Mesenchymal stem cell (in vitro differentiated cells and primary cell): Measurements from ENCODE around the gene TIAM1.

ENCODE experiments used
- DNase-seq: peaks from one replicate; pipeline ENCODE4 v3.0.0-alpha.2; 2013
- H2AFZ ChIP-seq: one replicate; pipeline ENCODE4 v1.6.1; 2013; ENCODE audit warnings: low read depth, mild to moderate bottlenecking, control low read depth, inconsistent platforms, low read length, moderate library complexity
- H2AK5ac ChIP-seq: 2 replicates; pipeline ENCODE4 v1.6.1; 2013; ENCODE audit warnings: low read length, moderate library complexity, mild to moderate bottlenecking, inconsistent platforms; ENCODE audit not compliant: severe bottlenecking
- H2BK120ac ChIP-seq: one replicate; pipeline ENCODE4 v1.6.1; 2013; ENCODE audit warnings: low read depth, mild to moderate bottlenecking, inconsistent platforms, low read length, moderate library complexity
- H2BK12ac ChIP-seq, 2 experiments: one replicate each; pipeline ENCODE4 v1.6.1; 2013; ENCODE audit warnings: inconsistent platforms in 2 of 2, low read length in 2 of 2, mild to moderate bottlenecking in 2 of 2, moderate library complexity in 2 of 2, control low read depth in 1 of 2
- H2BK15ac ChIP-seq: one replicate; pipeline ENCODE4 v1.6.1; 2013; ENCODE audit warnings: mild to moderate bottlenecking, low read depth, inconsistent platforms; ENCODE audit not compliant: poor library complexity, severe bottlenecking
- H2BK5ac ChIP-seq: 2 replicates; pipeline ENCODE4 v1.6.1; 2013; ENCODE audit warnings: low read depth, mild to moderate bottlenecking, low read length, control low read depth, inconsistent platforms; ENCODE audit not compliant: poor library complexity, severe bottlenecking
- H3K14ac ChIP-seq, 2 experiments: one replicate each; pipeline ENCODE4 v1.6.1; 2013; ENCODE audit warnings: inconsistent platforms in 2 of 2, low read length in 2 of 2, control low read depth in 1 of 2, mild to moderate bottlenecking in 1 of 2, moderate library complexity in 1 of 2
- H3K18ac ChIP-seq, 2 experiments: one replicate each; pipeline ENCODE4 v1.6.1; 2013; ENCODE audit warnings: inconsistent platforms in 2 of 2, low read length in 2 of 2, control low read depth in 1 of 2, low read depth in 1 of 2, mild to moderate bottlenecking in 1 of 2
- H3K23ac ChIP-seq, 2 experiments: one replicate each; pipeline ENCODE4 v1.6.1; 2013; ENCODE audit warnings: inconsistent platforms in 2 of 2, low read length in 2 of 2, mild to moderate bottlenecking in 2 of 2, moderate library complexity in 2 of 2, control low read depth in 1 of 2
- H3K27ac ChIP-seq: 2 replicates; pipeline ENCODE4 v1.5.1; 2013; ENCODE audit warnings: mild to moderate bottlenecking, moderate library complexity, low read length, control low read depth, inconsistent platforms; ENCODE audit not compliant: poor library complexity, severe bottlenecking
- H3K27me3 ChIP-seq, 2 experiments: 2 replicates each; pipeline versions ENCODE4 v1.6.1 to v1.7.0; 2013; ENCODE audit warnings: low read length in 2 of 2, mild to moderate bottlenecking in 2 of 2, moderate library complexity in 2 of 2, control low read depth in 1 of 2, inconsistent platforms in 1 of 2; ENCODE audit not compliant: control insufficient read depth in 1 of 2, insufficient read depth in 1 of 2
- H3K36me3 ChIP-seq, 2 experiments: 2 replicates each; pipeline versions ENCODE4 v1.6.1 to v1.7.0; 2013; ENCODE audit warnings: low read length in 2 of 2, control low read depth in 1 of 2, inconsistent platforms in 1 of 2, low read depth in 1 of 2, mild to moderate bottlenecking in 1 of 2; ENCODE audit not compliant: insufficient read depth in 2 of 2, control insufficient read depth in 1 of 2
- H3K4ac ChIP-seq, 2 experiments: one replicate each; pipeline ENCODE4 v1.6.1; 2013; ENCODE audit warnings: inconsistent platforms in 2 of 2, low read length in 2 of 2, mild to moderate bottlenecking in 2 of 2, moderate library complexity in 2 of 2, control low read depth in 1 of 2, low read depth in 1 of 2
- H3K4me1 ChIP-seq: 2 replicates; pipeline ENCODE4 v1.6.1; 2013; ENCODE audit warnings: low read depth, low read length, control low read depth; ENCODE audit not compliant: control insufficient read depth, insufficient read depth
- H3K4me2 ChIP-seq: 2 replicates; pipeline ENCODE4 v1.6.1; 2013; ENCODE audit warnings: low read length, mild to moderate bottlenecking, inconsistent platforms; ENCODE audit not compliant: poor library complexity, severe bottlenecking
- H3K4me3 ChIP-seq, 2 experiments: 2 replicates each; pipeline versions ENCODE4 v1.5.1 to v1.7.0; 2013; ENCODE audit warnings: low read length in 2 of 2, mild to moderate bottlenecking in 2 of 2, control low read depth in 1 of 2, low read depth in 1 of 2; ENCODE audit not compliant: insufficient read depth in 1 of 2
- H3K79me1 ChIP-seq: replicated peaks from 2 replicates; pipeline ENCODE4 v1.6.1; 2013; ENCODE audit warnings: mild to moderate bottlenecking, control low read depth, low read length, inconsistent platforms; ENCODE audit not compliant: poor library complexity, severe bottlenecking
- H3K9ac ChIP-seq: 2 replicates; pipeline ENCODE4 v1.7.0; 2013; ENCODE audit warnings: mild to moderate bottlenecking, low read length, moderate library complexity
- H3K9me3 ChIP-seq: 2 replicates; pipeline ENCODE4 v1.7.0; 2013; ENCODE audit warnings: mild to moderate bottlenecking, low read length; ENCODE audit not compliant: control insufficient read depth
- H4K8ac ChIP-seq: one replicate; pipeline ENCODE4 v1.6.1; 2013; ENCODE audit warnings: inconsistent platforms, mild to moderate bottlenecking, low read length, moderate library complexity
- H4K91ac ChIP-seq: one replicate; pipeline ENCODE4 v1.6.1; 2013; ENCODE audit warnings: mild to moderate bottlenecking, low read length, inconsistent platforms
- WGBS: methylation state at CpG from one replicate; pipeline ENCODE4 v1.1.7; 2013; ENCODE audit warnings: mixed read lengths; 5-methylcytosine and 5-hydroxymethylcytosine counted together

The TIAM1 gene

GRCh38 chr21:31255896-31256295 lies 88.2 kb downstream of the TIAM1 start:
- no peaks in the 10 kb centered on the region for H3K9me3 ChIP-seq
- DNase-seq = no peak
- H4K8ac ChIP-seq = no peak overlapping the region
- H2AFZ ChIP-seq = no peak overlapping the region
- peaks cover 7% of the 10 kb centered on the region in 2 experiments for H3K36me3 ChIP-seq
- H3K4me2 ChIP-seq = no peak overlapping the region
- no peak overlapping the region for H3K23ac ChIP-seq
- no peak overlapping the region for H2AK5ac ChIP-seq
- H2BK120ac ChIP-seq = no peak overlapping the region
- no peak overlapping the region for H4K91ac ChIP-seq
- no peak overlapping the region for H3K9ac ChIP-seq
- no peak overlapping the region for H3K27ac ChIP-seq
- H3K14ac ChIP-seq = no peak overlapping the region
- 93% methylated on average over 2 of the region's 2 CpGs for WGBS
- no peak overlapping the region for H3K4me3 ChIP-seq
- no peak overlapping the region for H2BK12ac ChIP-seq
- H3K18ac ChIP-seq = no peak overlapping the region
- no peak overlapping the region for H3K4ac ChIP-seq
- H2BK5ac ChIP-seq = no peak overlapping the region
- H3K27me3 ChIP-seq = no peaks in the 10 kb centered on the region
- no peaks in the 10 kb centered on the region for H3K4me1 ChIP-seq
- no peak overlapping the region for H2BK15ac ChIP-seq
- H3K79me1 ChIP-seq = peaks cover 9% of the 10 kb centered on the region

- H3K27me3 ChIP-seq = no peaks in the 10 kb centered on the region
- H3K9me3 ChIP-seq = no peaks in the 10 kb centered on the region
- no peaks in the 10 kb centered on the region for H3K4me1 ChIP-seq
- H2BK120ac ChIP-seq = no peak overlapping the region
- 91% methylated on average over 4 of the region's 4 CpGs for WGBS
- no peak overlapping the region for H2BK12ac ChIP-seq
- no peak overlapping the region for H3K9ac ChIP-seq
- no peak overlapping the region for H2BK5ac ChIP-seq
- no peak overlapping the region for H3K4me3 ChIP-seq
- no peak overlapping the region for H2AFZ ChIP-seq
- H2AK5ac ChIP-seq = no peak overlapping the region
- H3K14ac ChIP-seq = no peak overlapping the region
- H3K36me3 ChIP-seq = peaks cover 7 to 14% of the 10 kb centered on the region in 2 experiments
- no peak overlapping the region for H3K23ac ChIP-seq
- H2BK15ac ChIP-seq = no peak overlapping the region
- no peak overlapping the region for H4K8ac ChIP-seq
- H4K91ac ChIP-seq = no peak overlapping the region
- no peak for DNase-seq
- no peak overlapping the region for H3K4me2 ChIP-seq
- no peak overlapping the region for H3K4ac ChIP-seq
- H3K27ac ChIP-seq = no peak overlapping the region
- H3K79me1 ChIP-seq = peaks cover 9% of the 10 kb centered on the region
- H3K18ac ChIP-seq = no peak overlapping the region
Observed at GRCh38 chr21:31255036-31255435, 89.0 kb downstream of the TIAM1 start.

- H3K27me3 ChIP-seq = no peaks in the 10 kb centered on the region
- WGBS = 100% methylated on average over 2 of the region's 2 CpGs
Observed at GRCh38 chr21:31254131-31254530, 89.9 kb downstream of the TIAM1 start.

GRCh38 chr21:31253684-31254083 lies 90.4 kb downstream of the TIAM1 start:
- Histone ChIP-seq H3K79me1 (peaks cover 10% of the 10 kb centered on the region), H3K27ac (no peak overlapping the region), H3K4me1 (no peaks in the 10 kb centered on the region), H4K91ac (no peak overlapping the region), H2AK5ac (no peak overlapping the region), H2BK12ac (no peak overlapping the region), H2BK120ac (no peak overlapping the region), H2BK5ac (no peak overlapping the region), H2BK15ac (no peak overlapping the region), H2AFZ (no peak overlapping the region), H3K9ac (no peak overlapping the region), H3K4me2 (no peak overlapping the region), H3K4me3 (no peak overlapping the region), H3K23ac (no peak overlapping the region), H3K14ac (no peak overlapping the region), H3K36me3 (peaks cover 7 to 21% of the 10 kb centered on the region in 2 experiments), H4K8ac (no peak overlapping the region), H3K18ac (no peak overlapping the region), H3K4ac (no peak overlapping the region), H3K9me3 (no peaks in the 10 kb centered on the region), H3K27me3 (no peaks in the 10 kb centered on the region)
- no peak for DNase-seq
- 84% methylated on average over 3 of the region's 3 CpGs for WGBS

More at GRCh38 chr21:31254131-31254530, 89.9 kb downstream of the TIAM1 start:
- H3K4me2 ChIP-seq = no peak overlapping the region
- no peak overlapping the region for H2BK12ac ChIP-seq
- peaks cover 7 to 18% of the 10 kb centered on the region in 2 experiments for H3K36me3 ChIP-seq
- no peak overlapping the region for H4K8ac ChIP-seq
- no peak overlapping the region for H2BK5ac ChIP-seq
- no peak overlapping the region for H4K91ac ChIP-seq
- H3K9me3 ChIP-seq = no peaks in the 10 kb centered on the region
- H2AFZ ChIP-seq = no peak overlapping the region
- no peak overlapping the region for H2AK5ac ChIP-seq
- H2BK15ac ChIP-seq = no peak overlapping the region
- peaks cover 11% of the 10 kb centered on the region for H3K79me1 ChIP-seq
- H3K4ac ChIP-seq = no peak overlapping the region
- no peak overlapping the region for H3K18ac ChIP-seq
- no peak overlapping the region for H3K14ac ChIP-seq
- H3K27ac ChIP-seq = no peak overlapping the region
- no peak overlapping the region for H2BK120ac ChIP-seq
- no peak overlapping the region for H3K9ac ChIP-seq
- no peak overlapping the region for H3K4me3 ChIP-seq
- no peak overlapping the region for H3K23ac ChIP-seq
- DNase-seq = no peak
- no peaks in the 10 kb centered on the region for H3K4me1 ChIP-seq
